H1 (cell line): Measurements from ENCODE around the gene SRGAP3. TPM values are rescaled to one million over a fixed set of nuclear protein-coding genes. Genes with fewer than 3 reads are reported as not detected.
A peak's percentile ranks its signal among the peaks of the same experiment; 100 is the strongest.

Source experiments
- CTCF ChIA-PET: fragments of 300-600 bp; sonication (Branson Sonifier 250); formaldehyde crosslinking; loops from one replicate; lab custom pipeline; 2021; ENCODE audit not compliant: partially characterized antibody; lab: Charles Lee
- POLR2A ChIA-PET: fragments of 300-600 bp; sonication (Branson Sonifier 250); formaldehyde crosslinking; loops from one replicate; lab custom pipeline; 2021; ENCODE audit warnings: inconsistent platforms; ENCODE audit not compliant: partially characterized antibody; lab: Charles Lee
- DNase-seq, 2 experiments: peaks; one replicate each; pipeline versions ENCODE4 v3.0.0 to v3.0.0-alpha.2; 2010 to 2022; ENCODE audit warnings: low spot score in 2 of 2, low read depth in 1 of 2, mixed read lengths in 1 of 2
- FAIRE-seq: peaks from 2 replicates; lab custom pipeline; 2011; peaks lifted over from hg19 to GRCh38; lab: Jason Lieb, UNC
- H2AFZ ChIP-seq: 2 replicates; pipeline ENCODE4 v1.8.1; 2012; ENCODE audit warnings: low read length, inconsistent platforms
- H2AK5ac ChIP-seq: 2 replicates; pipeline ENCODE4 v1.6.1; 2013; ENCODE audit warnings: low read depth, low read length
- H2BK120ac ChIP-seq: replicated peaks from 2 replicates; pipeline ENCODE3; 2013; ENCODE audit warnings: low read depth, low read length, inconsistent platforms
- H2BK12ac ChIP-seq: 2 replicates; pipeline ENCODE4 v1.6.1; 2013; ENCODE audit warnings: low read depth, low read length
- H2BK15ac ChIP-seq: 2 replicates; pipeline ENCODE4 v1.6.1; 2013; ENCODE audit warnings: low read length
- H2BK20ac ChIP-seq: 2 replicates; pipeline ENCODE4 v1.6.1; 2013; ENCODE audit warnings: low read length
- H2BK5ac ChIP-seq: 2 replicates; pipeline ENCODE4 v1.6.1; 2013; ENCODE audit warnings: low read depth, low read length
- H3K14ac ChIP-seq: 2 replicates; pipeline ENCODE4 v1.6.1; 2013; ENCODE audit warnings: inconsistent platforms; ENCODE audit not compliant: insufficient read length
- H3K18ac ChIP-seq: 2 replicates; pipeline ENCODE4 v1.6.1; 2013; ENCODE audit warnings: low read length; ENCODE audit errors: extremely low read depth
- H3K23ac ChIP-seq: 2 replicates; pipeline ENCODE4 v1.6.1; 2013; ENCODE audit warnings: inconsistent platforms; ENCODE audit not compliant: insufficient read length
- H3K23me2 ChIP-seq: 2 replicates; pipeline ENCODE4 v1.6.1; 2013; ENCODE audit warnings: low read depth, low read length
- H3K27ac ChIP-seq: 2 replicates; pipeline ENCODE4 v1.6.1; 2011; ENCODE audit warnings: low read depth, low read length, inconsistent platforms
- H3K27me3 ChIP-seq, 4 experiments: replicated peaks in 1 of 4; 1 replicate in 1 of 4; 2 replicates in 3 of 4; pipeline versions ENCODE4 v1.6.1 to v1.8.1; 2011 to 2013; ENCODE audit warnings: low read length in 3 of 4, mild to moderate bottlenecking in 3 of 4, inconsistent platforms in 2 of 4, mixed read lengths in 2 of 4, moderate library complexity in 1 of 4; ENCODE audit not compliant: control insufficient read depth in 3 of 4, insufficient read depth in 3 of 4; ENCODE audit errors: extremely low read depth in 1 of 4
- H3K36me3 ChIP-seq, 4 experiments: 2 replicates each; pipeline versions ENCODE4 v1.6.1 to v1.8.1; 2011 to 2013; ENCODE audit warnings: mild to moderate bottlenecking in 4 of 4, low read length in 3 of 4, moderate library complexity in 2 of 4, control low read depth in 1 of 4, inconsistent platforms in 1 of 4; ENCODE audit not compliant: insufficient read depth in 4 of 4, control insufficient read depth in 2 of 4
- H3K4ac ChIP-seq: replicated peaks from 2 replicates; pipeline ENCODE3; 2013; ENCODE audit warnings: low read length, low read depth, mixed read lengths, inconsistent platforms; ENCODE audit not compliant: insufficient read length
- H3K4me1 ChIP-seq, 4 experiments: replicated peaks in 1 of 4; 1 replicate in 1 of 4; 2 replicates in 3 of 4; pipeline versions ENCODE4 v1.6.1 to v1.8.1; 2011 to 2013; ENCODE audit warnings: low read length in 3 of 4, inconsistent platforms in 2 of 4, mixed read lengths in 1 of 4; ENCODE audit not compliant: insufficient read depth in 4 of 4, control insufficient read depth in 3 of 4
- H3K4me2 ChIP-seq, 2 experiments: 2 replicates each; pipeline versions ENCODE4 v1.6.1 to v1.8.1; 2011 to 2013; ENCODE audit warnings: low read depth in 2 of 2, low read length in 2 of 2, control low read depth in 1 of 2, inconsistent platforms in 1 of 2, mild to moderate bottlenecking in 1 of 2; ENCODE audit not compliant: insufficient read depth in 1 of 2
- H3K4me3 ChIP-seq, 4 experiments: fragments of 200-600, 300-600 bp in 1 of 4; sonication (generic), shearing (Covaris generic), sonication (Bioruptor Twin) in 1 of 4; 2 replicates each; pipeline versions ENCODE4 v1.5.1 to v1.8.1; 2011 to 2016; ENCODE audit warnings: low read length in 4 of 4, low read depth in 3 of 4, control low read depth in 2 of 4, inconsistent platforms in 2 of 4, mild to moderate bottlenecking in 2 of 4, mixed read lengths in 1 of 4, moderate library complexity in 1 of 4; ENCODE audit not compliant: insufficient read depth in 2 of 4; ENCODE audit errors: extremely low read depth in 1 of 4
- H3K56ac ChIP-seq: replicated peaks from 2 replicates; pipeline ENCODE3; 2013; ENCODE audit warnings: low read depth, mild to moderate bottlenecking, mixed read lengths, low read length, inconsistent platforms; ENCODE audit not compliant: insufficient read length
- H3K79me1 ChIP-seq: 2 replicates; pipeline ENCODE4 v1.6.1; 2013; ENCODE audit warnings: low read depth, low read length, control low read depth
- H3K79me2 ChIP-seq, 2 experiments: 2 replicates each; pipeline versions ENCODE4 v1.6.1 to v1.8.1; 2012 to 2013; ENCODE audit warnings: low read length in 2 of 2, mild to moderate bottlenecking in 2 of 2, inconsistent platforms in 1 of 2; ENCODE audit not compliant: insufficient read depth in 2 of 2, control insufficient read depth in 1 of 2
- H3K9ac ChIP-seq, 4 experiments: replicated peaks in 1 of 4; 1 replicate in 1 of 4; 2 replicates in 3 of 4; pipeline versions ENCODE4 v1.6.1 to v1.8.1; 2011 to 2013; ENCODE audit warnings: low read depth in 3 of 4, low read length in 3 of 4, control low read depth in 2 of 4, mild to moderate bottlenecking in 2 of 4, moderate library complexity in 2 of 4, inconsistent platforms in 1 of 4; ENCODE audit errors: extremely low read depth in 1 of 4
- H3K9me3 ChIP-seq, 2 experiments: 2 replicates each; pipeline versions ENCODE4 v1.6.1 to v1.8.1; 2012 to 2013; ENCODE audit warnings: mild to moderate bottlenecking in 2 of 2, moderate library complexity in 2 of 2, control low read depth in 1 of 2, inconsistent platforms in 1 of 2, low read depth in 1 of 2, low read length in 1 of 2, mixed read lengths in 1 of 2; ENCODE audit not compliant: insufficient read depth in 2 of 2
- H4K20me1 ChIP-seq, 2 experiments: replicated peaks in 1 of 2; 2 replicates each; pipeline versions ENCODE3 to v1.8.1; 2011 to 2013; ENCODE audit warnings: inconsistent platforms in 2 of 2, low read length in 2 of 2, mild to moderate bottlenecking in 1 of 2; ENCODE audit not compliant: insufficient read depth in 2 of 2, control insufficient read depth in 1 of 2
- H4K5ac ChIP-seq: 2 replicates; pipeline ENCODE4 v1.6.1; 2013; ENCODE audit warnings: low read length, low read depth, mixed read lengths, inconsistent platforms; ENCODE audit not compliant: insufficient read length
- H4K8ac ChIP-seq: 2 replicates; pipeline ENCODE4 v1.8.0; 2013; ENCODE audit warnings: mild to moderate bottlenecking, moderate library complexity, low read length, inconsistent platforms; ENCODE audit not compliant: insufficient read depth; ENCODE audit errors: extremely low read depth
- H4K91ac ChIP-seq: replicated peaks from 2 replicates; pipeline ENCODE3; 2013; ENCODE audit warnings: low read length, mixed read lengths, inconsistent platforms; ENCODE audit not compliant: insufficient read length
- CREB1 ChIP-seq: IDR thresholded peaks from 2 replicates; pipeline ENCODE4 v1.6.1; 2012; ENCODE audit warnings: inconsistent platforms
- RAD21 ChIP-seq, 2 experiments: IDR thresholded peaks in 1 of 2; conservative IDR thresholded peaks in 1 of 2; 2 replicates each; pipeline ENCODE4 v1.6.1; 2011; ENCODE audit warnings: low read depth in 2 of 2, low read length in 2 of 2, improper control_type of control experiment in 1 of 2, inconsistent platforms in 1 of 2, mild to moderate bottlenecking in 1 of 2, moderate library complexity in 1 of 2
- WGBS, 2 experiments: shearing (Covaris generic) in 1 of 2; methylation state at CpG; one replicate each; pipeline versions ENCODE4 v1.1.6 to v1.1.7; 2013 to 2015; ENCODE audit warnings: low lambda C conversion rate in 2 of 2, mixed read lengths in 2 of 2, inconsistent platforms in 1 of 2, low coverage in 1 of 2, missing lambda C conversion rate in 1 of 2; ENCODE audit not compliant: insufficient replicate concordance in 2 of 2, insufficient coverage in 1 of 2, insufficient read length in 1 of 2; ENCODE audit errors: extremely low coverage in 1 of 2, missing lambda C conversion rate in 1 of 2; 5-methylcytosine and 5-hydroxymethylcytosine counted together
- polyA plus RNA-seq, 7 experiments: library from polyadenylated mRNA; depleted of rRNA in 3 of 7; stranded (reverse) in 5 of 7; unstranded in 2 of 7; fragments of >200 nt in 5 of 7; fragments of 200-250 nt in 2 of 7; gene quantifications; 1 replicate in 5 of 7; 2 replicates in 1 of 7; 4 replicates in 1 of 7; pipeline versions ENCODE4 v1.2.1 to v1.2.3, GENCODE V29; 2011 to 2013; ENCODE audit warnings: missing spikeins in 2 of 7, mixed read lengths in 2 of 7
- total RNA-seq: library from RNA; stranded (reverse); fragmentation: NEBNext Ultra II Directional; extraction: Animal tissue kit (Norgen Biotek cat#: 25700); gene quantifications from 2 replicates; pipeline ENCODE4 v1.2.1, GENCODE V29; 2021
- TF ChIP-seq, protein P1 (sequence below), 3 experiments: IDR thresholded peaks; 1 replicate in 2 of 3; 2 replicates in 1 of 3; pipeline versions ENCODE4 v1.5.1 to v1.6.1; 2011; ENCODE audit warnings: low read length in 3 of 3, mild to moderate bottlenecking in 3 of 3, inconsistent platforms in 2 of 3, low read depth in 1 of 3, moderate library complexity in 1 of 3; ENCODE audit not compliant: insufficient read depth in 1 of 3; ENCODE audit errors: control extremely low read depth in 1 of 3

The SRGAP3 gene
- total and polyA plus RNA-seq, 2 of the 8 experiments (the other 6 are each of a cell fraction or from before 2014, with no cell fraction given): 5.8 to 11.4 TPM

DNA sequence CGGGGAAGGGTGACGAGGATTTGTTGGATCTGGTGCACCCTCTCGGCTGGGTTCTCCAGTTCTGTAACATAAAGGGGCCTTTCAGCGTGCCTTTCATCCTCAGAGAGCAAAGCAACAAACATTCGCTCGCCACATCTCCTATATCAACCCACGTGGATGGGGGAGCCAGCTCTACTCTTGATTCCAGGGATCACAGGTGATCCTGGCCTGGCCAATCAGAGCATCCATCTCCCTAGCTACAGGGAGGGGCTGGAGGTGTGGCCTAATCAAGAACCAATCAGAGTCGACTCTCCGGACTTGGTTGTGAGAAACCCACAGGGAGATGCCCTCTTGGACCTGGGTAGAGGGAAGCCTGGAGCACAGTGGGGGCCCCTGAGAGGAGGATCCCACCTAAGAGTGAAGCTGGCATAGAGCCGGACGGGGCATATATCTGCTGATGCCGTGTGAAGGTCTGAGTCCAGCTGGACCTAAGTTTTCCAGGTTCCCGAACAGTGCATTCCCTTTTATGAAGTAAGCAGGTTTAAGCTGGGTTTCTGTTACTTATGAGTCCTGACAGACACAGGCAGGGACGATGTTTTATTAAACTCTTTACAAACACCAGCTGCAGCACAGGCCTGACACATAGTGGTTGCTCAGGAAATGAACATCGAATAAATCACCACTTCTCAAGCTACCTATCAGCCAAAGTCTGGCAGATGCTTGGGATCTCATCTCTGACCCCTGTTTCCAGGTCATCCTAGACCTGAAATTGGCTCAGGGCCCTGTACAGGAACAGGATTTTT is 235.5 kb downstream of the SRGAP3 start:
- H3K56ac ChIP-seq: no peak overlapping the region
- H3K9me3 ChIP-seq: no peaks in the 10 kb centered on the region
- WGBS, 2 experiments: 96% methylated on average over 12 of the region's 15 CpGs; no CpG with 5 or more reads in 1 of the 2 experiments
- no peak overlapping the region for H3K23ac ChIP-seq
- H3K4me2 ChIP-seq: no peak overlapping the region
- H2BK5ac ChIP-seq: no peak overlapping the region
- H4K8ac ChIP-seq: no peak overlapping the region; the same call in 1 of the 2 replicates
- peak; percentile 28 to 41 for TF ChIP-seq RAD21 (IDR thresholded peaks at IDR 0.05 in 1 of 2, conservative IDR thresholded peaks at IDR 0.05 in 1 of 2; ENCODE audit: low read depth in 2 of 2, low read length in 2 of 2)
- no peak for TF ChIP-seq CREB1
- TF ChIP-seq, protein P1, sequence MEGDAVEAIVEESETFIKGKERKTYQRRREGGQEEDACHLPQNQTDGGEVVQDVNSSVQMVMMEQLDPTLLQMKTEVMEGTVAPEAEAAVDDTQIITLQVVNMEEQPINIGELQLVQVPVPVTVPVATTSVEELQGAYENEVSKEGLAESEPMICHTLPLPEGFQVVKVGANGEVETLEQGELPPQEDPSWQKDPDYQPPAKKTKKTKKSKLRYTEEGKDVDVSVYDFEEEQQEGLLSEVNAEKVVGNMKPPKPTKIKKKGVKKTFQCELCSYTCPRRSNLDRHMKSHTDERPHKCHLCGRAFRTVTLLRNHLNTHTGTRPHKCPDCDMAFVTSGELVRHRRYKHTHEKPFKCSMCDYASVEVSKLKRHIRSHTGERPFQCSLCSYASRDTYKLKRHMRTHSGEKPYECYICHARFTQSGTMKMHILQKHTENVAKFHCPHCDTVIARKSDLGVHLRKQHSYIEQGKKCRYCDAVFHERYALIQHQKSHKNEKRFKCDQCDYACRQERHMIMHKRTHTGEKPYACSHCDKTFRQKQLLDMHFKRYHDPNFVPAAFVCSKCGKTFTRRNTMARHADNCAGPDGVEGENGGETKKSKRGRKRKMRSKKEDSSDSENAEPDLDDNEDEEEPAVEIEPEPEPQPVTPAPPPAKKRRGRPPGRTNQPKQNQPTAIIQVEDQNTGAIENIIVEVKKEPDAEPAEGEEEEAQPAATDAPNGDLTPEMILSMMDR (IDR thresholded peaks at IDR 0.05; ENCODE audit: control extremely low read depth in 1 of 3, insufficient read depth in 1 of 3, low read depth in 1 of 3, low read length in 3 of 3): peak in 1 of 3 experiments; percentile 5; a peak in 1 of 4 replicates
- H3K4me3 ChIP-seq: no peak overlapping the region
- no peak overlapping the region for H2BK15ac ChIP-seq
- no peaks in the 10 kb centered on the region; the same call in 1 of the 2 replicates for H3K23me2 ChIP-seq
- H3K4me1 ChIP-seq: no peaks in the 10 kb centered on the region
- no peak overlapping the region for H4K91ac ChIP-seq
- no peak overlapping the region for H3K9ac ChIP-seq
- H2BK12ac ChIP-seq: no peak overlapping the region
- H2AFZ ChIP-seq: no peak overlapping the region
- no peaks in the 10 kb centered on the region for H3K79me2 ChIP-seq
- no peak overlapping the region for H4K5ac ChIP-seq
- H3K27me3 ChIP-seq: no peaks in the 10 kb centered on the region
- FAIRE-seq (no peak), DNase-seq (no peak)
- no peak overlapping the region for H3K18ac ChIP-seq
- ChIA-PET POLR2A (interaction anchor here (1.0 kb wide), 1 partner anchor 26 kb away, joined by 3 read pairs; no protein-coding TSS in a partner anchor), CTCF (interaction anchor here (1.0 to 5.1 kb wide), 13 partner anchors 13 to 289 kb away, joined by 3 to 40 read pairs (median 6); partner anchors contain the start of gene OXTR)
- no peaks in the 10 kb centered on the region for H3K79me1 ChIP-seq
- H2BK20ac ChIP-seq: no peak overlapping the region
- H3K4ac ChIP-seq: no peak overlapping the region
- H3K27ac ChIP-seq: no peak overlapping the region
- no peak overlapping the region for H3K14ac ChIP-seq
- no peaks in the 10 kb centered on the region for H4K20me1 ChIP-seq
- H2AK5ac ChIP-seq: no peak overlapping the region
- no peak overlapping the region for H2BK120ac ChIP-seq
- H3K36me3 ChIP-seq: no peaks in the 10 kb centered on the region; a peak in 2 of 8 replicates
